Bronchial epithelial cell (primary cell): ENCODE results near the gene CACNA1E. TPM values are rescaled to one million over a fixed set of nuclear protein-coding genes. Genes with fewer than 3 reads are reported as not detected.
"Not testable (repeated sequence)": the region's sequence is repeated elsewhere in the genome, so short reads cannot be mapped to it uniquely, and the experiment has no call there.

Source experiments
- DNase-seq: peaks from one replicate; pipeline ENCODE4 v3.0.0-alpha.2; 2010; ENCODE audit warnings: low read depth
- FAIRE-seq: peaks from 2 replicates; lab custom pipeline; 2011; peaks lifted over from hg19 to GRCh38; lab: Jason Lieb, UNC
- H3K27me3 ChIP-seq: 2 replicates; pipeline ENCODE4 v1.5.1; 2011; ENCODE audit warnings: low read length; ENCODE audit not compliant: control insufficient read depth, insufficient read depth
- H3K36me3 ChIP-seq: 2 replicates; pipeline ENCODE4 v1.5.1; 2011; ENCODE audit warnings: low read length; ENCODE audit not compliant: control insufficient read depth, insufficient read depth
- H3K4me3 ChIP-seq: 2 replicates; pipeline ENCODE4 v1.5.1; 2011; ENCODE audit warnings: mild to moderate bottlenecking, low read depth, low read length, control low read depth
- total RNA-seq: library from RNA; depleted of rRNA; stranded (reverse); fragments of >200 nt; gene quantifications from 2 replicates; pipeline ENCODE4 v1.2.1, GENCODE V29; 2014
- TF ChIP-seq, protein P1 (sequence below): IDR thresholded peaks from 2 replicates; pipeline ENCODE4 v1.5.1; 2011; ENCODE audit warnings: mild to moderate bottlenecking, moderate library complexity, low read length, control low read depth, inconsistent platforms; ENCODE audit not compliant: insufficient read depth, severe bottlenecking

Gene CACNA1E
- total RNA-seq, 1 donor from 2014 or later, result not detected

DNA sequence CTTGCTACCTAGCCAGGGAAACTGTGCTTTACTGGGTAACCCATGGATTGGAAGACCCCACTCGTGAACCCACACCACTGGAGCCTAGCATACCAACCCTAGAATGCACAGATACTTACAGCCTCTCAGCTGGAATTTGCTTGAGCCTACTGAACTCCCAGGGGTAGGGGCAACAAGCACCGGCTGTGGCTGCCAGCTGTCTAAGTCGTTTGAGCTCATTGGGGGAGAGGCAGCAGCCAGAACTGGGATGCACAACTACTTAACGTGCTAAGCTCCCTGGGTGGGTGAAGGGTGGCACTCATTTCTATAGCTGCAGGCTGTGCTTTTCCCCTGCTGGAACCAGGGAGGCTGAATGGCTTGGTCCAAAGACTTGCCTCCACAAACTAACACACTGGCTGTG is 365.8 kb downstream of the CACNA1E start:
- TF ChIP-seq, protein P1, sequence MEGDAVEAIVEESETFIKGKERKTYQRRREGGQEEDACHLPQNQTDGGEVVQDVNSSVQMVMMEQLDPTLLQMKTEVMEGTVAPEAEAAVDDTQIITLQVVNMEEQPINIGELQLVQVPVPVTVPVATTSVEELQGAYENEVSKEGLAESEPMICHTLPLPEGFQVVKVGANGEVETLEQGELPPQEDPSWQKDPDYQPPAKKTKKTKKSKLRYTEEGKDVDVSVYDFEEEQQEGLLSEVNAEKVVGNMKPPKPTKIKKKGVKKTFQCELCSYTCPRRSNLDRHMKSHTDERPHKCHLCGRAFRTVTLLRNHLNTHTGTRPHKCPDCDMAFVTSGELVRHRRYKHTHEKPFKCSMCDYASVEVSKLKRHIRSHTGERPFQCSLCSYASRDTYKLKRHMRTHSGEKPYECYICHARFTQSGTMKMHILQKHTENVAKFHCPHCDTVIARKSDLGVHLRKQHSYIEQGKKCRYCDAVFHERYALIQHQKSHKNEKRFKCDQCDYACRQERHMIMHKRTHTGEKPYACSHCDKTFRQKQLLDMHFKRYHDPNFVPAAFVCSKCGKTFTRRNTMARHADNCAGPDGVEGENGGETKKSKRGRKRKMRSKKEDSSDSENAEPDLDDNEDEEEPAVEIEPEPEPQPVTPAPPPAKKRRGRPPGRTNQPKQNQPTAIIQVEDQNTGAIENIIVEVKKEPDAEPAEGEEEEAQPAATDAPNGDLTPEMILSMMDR, result no peak
- H3K27me3 ChIP-seq, result no peaks in the 10 kb centered on the region
- FAIRE-seq (no peak), DNase-seq (no peak)
- H3K4me3 ChIP-seq, result no peak overlapping the region
- H3K36me3 ChIP-seq, result no peaks in the 10 kb centered on the region

DNA sequence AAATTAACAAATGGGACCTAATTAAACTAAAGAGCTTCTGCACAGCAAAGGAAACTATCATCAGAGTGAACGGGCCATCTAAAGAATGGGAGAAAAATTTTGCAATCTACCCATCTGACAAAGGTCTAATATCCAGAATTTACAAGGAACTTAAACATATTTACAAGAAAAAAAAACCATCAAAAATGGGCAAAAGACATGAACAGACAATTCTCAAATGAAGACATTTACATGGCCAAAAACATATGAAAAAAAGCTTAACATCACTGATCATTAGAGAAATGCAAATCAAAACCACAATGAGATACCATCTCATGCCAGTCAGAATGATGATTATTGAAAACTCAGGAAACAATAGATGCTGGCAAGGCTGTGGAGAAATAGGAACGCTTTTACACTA is 370.9 kb downstream of the CACNA1E start:
- not testable (repeated sequence) for H3K27me3 ChIP-seq, FAIRE-seq, DNase-seq, H3K36me3 ChIP-seq, H3K4me3 ChIP-seq

- Histone ChIP-seq H3K27me3 (no peaks in the 10 kb centered on the region), H3K4me3 (no peak overlapping the region), H3K36me3 (no peaks in the 10 kb centered on the region)
- TF ChIP-seq, protein P1, result no peak
- FAIRE-seq (no peak), DNase-seq (peak; percentile 9)
Measured at GRCh38 chr1:181855380-181855779, 372.1 kb downstream of the CACNA1E start.
